Fibroblast of lung (primary cell): ENCODE data around the gene TP53RK. TPM values are rescaled to one million over a fixed set of nuclear protein-coding genes. Genes with fewer than 3 reads are reported as not detected.

ENCODE experiments used
- DNase-seq, 2 donors: peaks; one replicate each; pipeline versions ENCODE4 v3.0.0 to v3.0.0-alpha.2; 2010; ENCODE audit warnings: low read depth in 2 of 2
- H2AFZ ChIP-seq: 2 replicates; pipeline ENCODE4 v1.5.1; 2012; ENCODE audit warnings: low read length, control low read depth, inconsistent platforms
- H3K27ac ChIP-seq: 2 replicates; pipeline ENCODE4 v1.5.1; 2011; ENCODE audit warnings: low read length, control low read depth; ENCODE audit not compliant: insufficient read depth
- H3K27me3 ChIP-seq: 2 replicates; pipeline ENCODE4 v1.5.1; 2011; ENCODE audit warnings: mild to moderate bottlenecking, low read length; ENCODE audit not compliant: control insufficient read depth, insufficient read depth
- H3K36me3 ChIP-seq: 2 replicates; pipeline ENCODE4 v1.5.1; 2011; ENCODE audit warnings: low read length; ENCODE audit not compliant: control insufficient read depth, insufficient read depth
- H3K4me1 ChIP-seq: 2 replicates; pipeline ENCODE4 v1.5.1; 2011; ENCODE audit warnings: low read length; ENCODE audit not compliant: control insufficient read depth, insufficient read depth; ENCODE audit errors: extremely low read depth
- H3K4me2 ChIP-seq: 2 replicates; pipeline ENCODE4 v1.5.1; 2011; ENCODE audit warnings: low read length, control low read depth; ENCODE audit not compliant: insufficient read depth; ENCODE audit errors: extremely low read depth
- H3K4me3 ChIP-seq, 4 experiments: fragments of 200-600 bp in 1 of 4; sonication (generic) in 1 of 4; replicated peaks in 1 of 4; 2 replicates each; pipeline ENCODE4 v1.5.1; 2011 to 2016; ENCODE audit warnings: low read length in 4 of 4, low read depth in 3 of 4, mild to moderate bottlenecking in 3 of 4, control low read depth in 2 of 4, inconsistent platforms in 1 of 4, mixed read lengths in 1 of 4; ENCODE audit not compliant: insufficient read depth in 1 of 4; ENCODE audit errors: control extremely low read depth in 1 of 4
- H3K79me2 ChIP-seq: 2 replicates; pipeline ENCODE4 v1.5.1; 2012; ENCODE audit warnings: mild to moderate bottlenecking, low read length, inconsistent platforms; ENCODE audit not compliant: control insufficient read depth, insufficient read depth
- H3K9ac ChIP-seq: 2 replicates; pipeline ENCODE4 v1.5.1; 2011; ENCODE audit warnings: mild to moderate bottlenecking, low read length, control low read depth; ENCODE audit not compliant: insufficient read depth
- H3K9me3 ChIP-seq: 2 replicates; pipeline ENCODE4 v1.5.1; 2012; ENCODE audit warnings: low read depth, low read length; ENCODE audit not compliant: control insufficient read depth, insufficient read depth
- H4K20me1 ChIP-seq: 2 replicates; pipeline ENCODE4 v1.5.1; 2011; ENCODE audit warnings: low read length; ENCODE audit not compliant: control insufficient read depth, insufficient read depth; ENCODE audit errors: extremely low read depth
- EZH2 ChIP-seq: IDR thresholded peaks from 2 replicates; pipeline ENCODE4 v1.5.1; 2012; ENCODE audit warnings: low read length, control low read depth, mild to moderate bottlenecking; ENCODE audit errors: missing control alignments
- polyA plus RNA-seq, 2 donors: library from polyadenylated mRNA; depleted of rRNA in 1 of 2; stranded (reverse) in 1 of 2; unstranded in 1 of 2; fragments of >200 nt; gene quantifications; 2 replicates each; pipeline ENCODE4 v1.2.1, GENCODE V29; 2011 to 2012; ENCODE audit warnings: missing spikeins in 1 of 2
- total RNA-seq: library from RNA; depleted of rRNA; stranded (reverse); fragments of >200 nt; gene quantifications from 2 replicates; pipeline ENCODE4 v1.2.1, GENCODE V29; 2014
- TF ChIP-seq, protein P1 (sequence below), 2 donors: IDR thresholded peaks in 1 of 2; conservative IDR thresholded peaks in 1 of 2; 1 replicate in 1 of 2; 2 replicates in 1 of 2; pipeline ENCODE4 v1.5.1; 2011 to 2012; ENCODE audit warnings: low read length in 2 of 2, control low read depth in 1 of 2, inconsistent platforms in 1 of 2, low read depth in 1 of 2, mild to moderate bottlenecking in 1 of 2

The TP53RK gene
- total and polyA plus RNA-seq, 2 donors (not counting 1 experiment from before 2014, with no cell fraction given) = 9.2 to 19.5 TPM

DNA sequence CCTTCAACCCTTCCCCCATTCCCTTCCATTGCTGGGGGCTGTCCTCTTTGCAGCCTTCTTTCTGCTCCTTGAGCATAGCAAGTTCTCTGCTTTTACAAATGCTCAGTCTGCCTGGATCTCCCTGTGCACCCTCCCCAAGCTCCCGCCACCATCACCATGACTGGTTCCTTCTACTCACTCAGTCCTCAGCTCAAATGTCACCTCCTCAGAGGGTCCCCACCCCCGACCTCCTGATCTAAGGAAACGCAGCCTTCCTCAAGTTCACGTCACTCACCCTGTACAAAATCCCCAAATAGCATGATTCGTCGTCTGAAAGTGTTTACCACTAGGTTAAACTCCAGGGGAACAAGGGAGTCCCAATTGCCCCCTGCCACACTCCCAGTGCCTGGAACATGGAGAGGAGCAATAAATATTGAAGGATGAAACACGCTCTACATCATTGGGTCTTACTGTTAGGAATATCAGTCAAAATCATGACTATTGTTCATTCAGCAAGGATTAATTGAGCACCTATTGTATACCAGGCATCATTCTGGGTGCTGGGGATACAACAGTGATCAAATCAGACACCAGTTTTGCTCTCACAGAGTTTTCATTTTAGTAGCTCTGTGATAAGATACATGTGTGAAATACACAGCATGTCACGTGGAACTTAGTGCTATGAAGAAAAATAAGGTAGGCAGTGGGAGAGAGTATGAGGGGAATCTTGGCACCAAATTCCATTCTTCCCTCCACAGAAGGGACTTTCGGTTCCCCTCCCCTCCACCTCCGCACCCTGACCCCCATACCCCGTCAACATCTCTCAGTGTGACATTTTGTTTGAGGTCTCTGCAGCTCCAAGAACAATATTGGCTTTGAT is 15.6 kb downstream of the TP53RK start:
- no peak for TF ChIP-seq EZH2
- TF ChIP-seq, protein P1, sequence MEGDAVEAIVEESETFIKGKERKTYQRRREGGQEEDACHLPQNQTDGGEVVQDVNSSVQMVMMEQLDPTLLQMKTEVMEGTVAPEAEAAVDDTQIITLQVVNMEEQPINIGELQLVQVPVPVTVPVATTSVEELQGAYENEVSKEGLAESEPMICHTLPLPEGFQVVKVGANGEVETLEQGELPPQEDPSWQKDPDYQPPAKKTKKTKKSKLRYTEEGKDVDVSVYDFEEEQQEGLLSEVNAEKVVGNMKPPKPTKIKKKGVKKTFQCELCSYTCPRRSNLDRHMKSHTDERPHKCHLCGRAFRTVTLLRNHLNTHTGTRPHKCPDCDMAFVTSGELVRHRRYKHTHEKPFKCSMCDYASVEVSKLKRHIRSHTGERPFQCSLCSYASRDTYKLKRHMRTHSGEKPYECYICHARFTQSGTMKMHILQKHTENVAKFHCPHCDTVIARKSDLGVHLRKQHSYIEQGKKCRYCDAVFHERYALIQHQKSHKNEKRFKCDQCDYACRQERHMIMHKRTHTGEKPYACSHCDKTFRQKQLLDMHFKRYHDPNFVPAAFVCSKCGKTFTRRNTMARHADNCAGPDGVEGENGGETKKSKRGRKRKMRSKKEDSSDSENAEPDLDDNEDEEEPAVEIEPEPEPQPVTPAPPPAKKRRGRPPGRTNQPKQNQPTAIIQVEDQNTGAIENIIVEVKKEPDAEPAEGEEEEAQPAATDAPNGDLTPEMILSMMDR (conservative IDR thresholded peaks at IDR 0.05 in 1 of 2, IDR thresholded peaks at IDR 0.05 in 1 of 2; ENCODE audit: low read depth in 1 of 2, low read length in 2 of 2) = no peak
- no peaks in the 10 kb centered on the region for H4K20me1 ChIP-seq

DNA sequence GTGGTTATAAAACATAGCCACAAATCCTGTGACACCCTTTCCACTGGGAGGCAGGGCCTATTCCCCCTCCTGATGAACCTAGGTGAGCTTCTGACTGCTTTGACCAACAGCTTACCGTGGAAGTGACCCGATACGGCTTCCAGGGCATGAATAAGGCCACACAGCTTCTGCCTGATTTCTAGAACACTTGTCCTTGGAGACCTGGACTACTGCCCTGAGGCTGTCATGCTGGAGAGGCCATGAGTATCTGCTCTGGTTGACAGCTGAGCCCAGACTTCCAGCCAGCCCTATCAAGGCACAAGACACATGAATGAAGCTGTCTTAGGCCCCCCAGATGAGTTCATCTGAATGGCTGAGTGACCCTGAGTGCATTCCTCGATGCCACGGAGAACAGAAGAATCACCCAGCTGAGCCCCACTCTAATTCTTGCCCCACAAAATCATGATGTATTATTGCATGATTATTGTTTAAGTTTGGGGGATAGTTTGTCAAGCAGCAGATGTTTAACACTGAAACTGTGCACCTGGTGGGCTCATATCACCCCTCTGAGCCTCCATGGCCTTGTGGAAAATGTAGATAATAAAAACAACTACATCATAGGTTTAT is 16.6 kb downstream of the TP53RK start:
- Histone ChIP-seq H3K9ac (no peak overlapping the region), H3K9me3 (no peaks in the 10 kb centered on the region), H3K4me3 (no peak overlapping the region), H3K4me2 (no peak overlapping the region), H2AFZ (no peak overlapping the region), H3K4me1 (no peaks in the 10 kb centered on the region), H3K36me3 (no peaks in the 10 kb centered on the region), H3K79me2 (no peaks in the 10 kb centered on the region), H3K27me3 (no peaks in the 10 kb centered on the region), H3K27ac (no peak overlapping the region), H4K20me1 (no peaks in the 10 kb centered on the region)
- TF ChIP-seq EZH2 = no peak
- TF ChIP-seq, protein P1 (conservative IDR thresholded peaks at IDR 0.05 in 1 of 2, IDR thresholded peaks at IDR 0.05 in 1 of 2; ENCODE audit: low read depth in 1 of 2, low read length in 2 of 2) = no peak
- DNase-seq = no peak

More for the DNA sequence above, 15.6 kb downstream of the TP53RK start:
- Histone ChIP-seq H3K4me3 (no peak overlapping the region), H3K27me3 (no peaks in the 10 kb centered on the region), H3K4me2 (no peak overlapping the region), H2AFZ (no peak overlapping the region), H3K36me3 (no peaks in the 10 kb centered on the region), H3K9ac (no peak overlapping the region), H3K4me1 (no peaks in the 10 kb centered on the region), H3K9me3 (no peaks in the 10 kb centered on the region), H3K27ac (no peak overlapping the region), H3K79me2 (no peaks in the 10 kb centered on the region)
- DNase-seq = no peak

DNA sequence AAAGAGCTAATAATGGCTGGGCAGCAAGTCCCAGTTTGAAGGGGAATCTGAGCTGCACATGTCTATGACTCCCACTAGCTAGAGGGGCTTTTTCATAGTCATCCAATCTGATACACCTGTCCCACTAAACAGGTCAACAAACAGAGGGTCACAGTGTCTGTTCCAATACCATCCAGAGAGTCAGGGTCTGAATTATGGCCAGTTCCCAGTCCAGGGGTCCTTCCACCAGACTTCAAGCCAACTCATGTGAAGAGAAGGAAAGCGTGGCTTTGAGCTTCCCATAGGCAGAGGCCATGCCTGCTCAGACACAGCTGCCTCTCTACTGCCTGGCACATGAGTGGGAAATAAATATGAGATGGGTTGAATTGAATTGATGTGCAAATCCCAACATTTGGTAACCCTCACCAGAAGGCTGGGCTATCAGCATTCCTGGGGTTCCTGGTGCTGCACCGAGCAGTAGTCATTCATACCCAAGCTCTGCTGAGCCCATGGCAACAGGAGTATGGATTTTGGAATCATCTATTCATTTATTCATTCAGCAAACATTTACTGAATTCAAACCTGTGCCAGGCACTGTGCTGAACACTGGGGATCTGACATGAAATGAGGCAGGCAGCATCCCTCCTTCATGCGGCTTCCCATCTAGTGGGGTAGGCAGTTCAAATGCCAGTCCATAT is 17.2 kb downstream of the TP53RK start:
- no peak for DNase-seq
- no peaks in the 10 kb centered on the region for H3K36me3 ChIP-seq
- no peak overlapping the region for H2AFZ ChIP-seq
- no peak overlapping the region for H3K9ac ChIP-seq
- H4K20me1 ChIP-seq = no peaks in the 10 kb centered on the region
- no peak overlapping the region for H3K4me2 ChIP-seq
- H3K4me1 ChIP-seq = no peaks in the 10 kb centered on the region
- H3K79me2 ChIP-seq = no peaks in the 10 kb centered on the region
- no peak overlapping the region for H3K4me3 ChIP-seq
- no peaks in the 10 kb centered on the region for H3K9me3 ChIP-seq
- H3K27ac ChIP-seq = no peak overlapping the region
- TF ChIP-seq EZH2 = no peak
- TF ChIP-seq, protein P1 (conservative IDR thresholded peaks at IDR 0.05 in 1 of 2, IDR thresholded peaks at IDR 0.05 in 1 of 2; ENCODE audit: low read depth in 1 of 2, low read length in 2 of 2) = no peak
- H3K27me3 ChIP-seq = no peaks in the 10 kb centered on the region
